SK-N-SH (cell line): ENCODE results near the gene ZNF236. TPM values are rescaled to one million over a fixed set of nuclear protein-coding genes. Genes with fewer than 3 reads are reported as not detected.

Experiments
- CTCF ChIA-PET: fragments of 300-600, 350-600 bp; formaldehyde crosslinking; extraction: SDS; loops from one replicate; lab custom pipeline; 2021; lab: Yijun Ruan, JAX
- POLR2A ChIA-PET: fragments of 350-600 bp; sonication (Branson Sonifier 250); formaldehyde crosslinking; extraction: SDS; loops from one replicate; lab custom pipeline; 2020; ENCODE audit warnings: antibody characterized with exemption, inconsistent platforms; lab: Yijun Ruan, JAX
- DNase-seq: peaks from one replicate; pipeline ENCODE4 v3.0.0; 2012
- H2AFZ ChIP-seq: fragments of 200-600 bp; sonication (generic); 2 replicates; pipeline ENCODE4 v1.8.1; 2016; ENCODE audit warnings: antibody characterized with exemption, mild to moderate bottlenecking, low read depth
- H3F3A ChIP-seq: fragments of 200-600 bp; sonication (generic); replicated peaks from 2 replicates; pipeline ENCODE3; 2016; ENCODE audit warnings: antibody characterized with exemption, mild to moderate bottlenecking; ENCODE audit not compliant: insufficient read depth
- H3K27ac ChIP-seq, 2 experiments: fragments of 200-500 bp in 1 of 2; fragments of 200-600 bp in 1 of 2; sonication (Bioruptor generic) in 1 of 2; sonication (generic), shearing (Covaris generic) in 1 of 2; 2 replicates each; pipeline versions ENCODE4 v1.5.1 to v1.6.1; 2014 to 2016; ENCODE audit warnings: low read depth in 2 of 2, inconsistent platforms in 1 of 2, low read length in 1 of 2, mild to moderate bottlenecking in 1 of 2, mixed read lengths in 1 of 2
- H3K27me3 ChIP-seq: fragments of 200-600 bp; sonication (generic), shearing (Covaris generic); 2 replicates; pipeline ENCODE4 v1.6.1; 2016; ENCODE audit warnings: mixed run types; ENCODE audit not compliant: insufficient read depth
- H3K36me3 ChIP-seq, 2 experiments: fragments of 200-500 bp in 1 of 2; fragments of 200-600 bp in 1 of 2; sonication (Bioruptor generic) in 1 of 2; sonication (generic) in 1 of 2; replicated peaks in 1 of 2; 2 replicates each; pipeline versions ENCODE3 to v1.5.1; 2014 to 2016; ENCODE audit warnings: low read length in 1 of 2, mild to moderate bottlenecking in 1 of 2; ENCODE audit not compliant: insufficient read depth in 2 of 2, control insufficient read depth in 1 of 2
- H3K4me1 ChIP-seq, 2 experiments: fragments of 200-500 bp in 1 of 2; fragments of 200-600 bp in 1 of 2; sonication (Bioruptor generic) in 1 of 2; sonication (generic), shearing (Covaris generic) in 1 of 2; 2 replicates each; pipeline versions ENCODE4 v1.5.1 to v1.6.1; 2014 to 2016; ENCODE audit warnings: low read depth in 1 of 2, low read length in 1 of 2, mixed run types in 1 of 2; ENCODE audit not compliant: insufficient read depth in 2 of 2, control insufficient read depth in 1 of 2
- H3K4me2 ChIP-seq: fragments of 200-600 bp; sonication (generic), shearing (Covaris generic); 2 replicates; pipeline ENCODE4 v1.6.1; 2017; ENCODE audit warnings: mixed run types
- H3K4me3 ChIP-seq, 2 experiments: fragments of 200-500 bp in 1 of 2; fragments of 200-600 bp in 1 of 2; sonication (Bioruptor generic) in 1 of 2; sonication (generic), shearing (Covaris generic) in 1 of 2; 2 replicates each; pipeline versions ENCODE4 v1.5.1 to v1.8.1; 2014 to 2016; ENCODE audit warnings: low read depth in 2 of 2, inconsistent platforms in 1 of 2, low read length in 1 of 2, mild to moderate bottlenecking in 1 of 2, mixed read lengths in 1 of 2, moderate library complexity in 1 of 2
- H3K79me2 ChIP-seq: fragments of 200-600 bp; sonication (generic); 2 replicates; pipeline ENCODE4 v1.8.1; 2017; ENCODE audit warnings: mild to moderate bottlenecking; ENCODE audit not compliant: insufficient read depth
- H3K9ac ChIP-seq: fragments of 200-600 bp; sonication (generic); 2 replicates; pipeline ENCODE4 v1.6.1; 2017; ENCODE audit warnings: mixed run types
- H3K9me2 ChIP-seq: fragments of 200-600 bp; sonication (generic); 2 replicates; pipeline ENCODE4 v1.6.1; 2017; ENCODE audit warnings: mixed run types
- H3K9me3 ChIP-seq: fragments of 200-600 bp; sonication (generic); 2 replicates; pipeline ENCODE4 v1.6.1; 2017; ENCODE audit warnings: mixed run types, mild to moderate bottlenecking, moderate library complexity
- H4K20me1 ChIP-seq: fragments of 200-600 bp; sonication (generic); 2 replicates; pipeline ENCODE4 v1.6.1; 2017; ENCODE audit warnings: mild to moderate bottlenecking, mixed run types; ENCODE audit not compliant: insufficient read depth
- CHD2 ChIP-seq: fragments of 150-350 bp; IDR thresholded peaks from 2 replicates; pipeline ENCODE4 v1.6.1; 2018; ENCODE audit warnings: low read length; ENCODE audit not compliant: partially characterized antibody
- EP300 ChIP-seq, 2 experiments: IDR thresholded peaks; 2 replicates each; pipeline versions ENCODE4 v1.4.0 to v1.6.1; 2012; ENCODE audit warnings: borderline replicate concordance in 1 of 2, low read depth in 1 of 2, low read length in 1 of 2
- EZH2phosphoT487 ChIP-seq: fragments of 200-600 bp; sonication (generic); IDR thresholded peaks from 2 replicates; pipeline ENCODE4 v1.6.1; 2017; ENCODE audit warnings: low read depth, mixed run types, mild to moderate bottlenecking, antibody characterized with exemption, moderate library complexity, borderline replicate concordance
- FOXJ3 ChIP-seq: sonication (generic); formaldehyde crosslinking; IDR thresholded peaks from 2 replicates; pipeline ENCODE4 v1.5.1; 2020; ENCODE audit warnings: mild to moderate bottlenecking, missing genetic modification reagents
- GABPA ChIP-seq: IDR thresholded peaks from 2 replicates; pipeline ENCODE4 v1.4.0; 2012; ENCODE audit warnings: low read depth, mild to moderate bottlenecking
- NRF1 ChIP-seq: IDR thresholded peaks from 2 replicates; pipeline ENCODE4 v1.6.1; 2012; ENCODE audit warnings: low read depth, mild to moderate bottlenecking, low read length
- RFX5 ChIP-seq: IDR thresholded peaks from 2 replicates; pipeline ENCODE4 v1.6.1; 2012; ENCODE audit warnings: mild to moderate bottlenecking, improper control_type of control experiment, low read length
- SMC3 ChIP-seq: IDR thresholded peaks from 2 replicates; pipeline ENCODE4 v1.6.1; 2012; ENCODE audit warnings: low read depth, low read length, improper control_type of control experiment
- TCF12 ChIP-seq: IDR thresholded peaks from 2 replicates; pipeline ENCODE4 v1.4.0; 2012
- YY1 ChIP-seq: IDR thresholded peaks from 2 replicates; pipeline ENCODE4 v1.4.0; 2012; ENCODE audit warnings: low read depth, mild to moderate bottlenecking
- WGBS: methylation state at CpG from one replicate; pipeline ENCODE4 v1.1.6; 2017; ENCODE audit warnings: low lambda C conversion rate; 5-methylcytosine and 5-hydroxymethylcytosine counted together
- polyA plus RNA-seq, 3 experiments: library from polyadenylated mRNA; depleted of rRNA; stranded (reverse); fragments of >200 nt; gene quantifications; 2 replicates each; pipeline ENCODE4 v1.2.3, GENCODE V29; 2012
- TF ChIP-seq, protein P1 (sequence below): IDR thresholded peaks from 2 replicates; pipeline ENCODE4 v1.4.0; 2012; ENCODE audit warnings: low read depth
- TF ChIP-seq, protein P2 (sequence below): IDR thresholded peaks from 2 replicates; pipeline ENCODE4 v1.6.1; 2012; ENCODE audit warnings: mild to moderate bottlenecking, low read depth, low read length, moderate library complexity
- TF ChIP-seq, protein P3 (sequence below): fragments of 150-350 bp; IDR thresholded peaks from 2 replicates; pipeline ENCODE4 v1.6.1; 2017; ENCODE audit warnings: antibody characterized with exemption, low read length, low read depth, borderline replicate concordance

The ZNF236 gene
- polyA plus RNA-seq, 1 of the 3 experiments (the other 2 are of a cell fraction): 4.2 TPM

DNA sequence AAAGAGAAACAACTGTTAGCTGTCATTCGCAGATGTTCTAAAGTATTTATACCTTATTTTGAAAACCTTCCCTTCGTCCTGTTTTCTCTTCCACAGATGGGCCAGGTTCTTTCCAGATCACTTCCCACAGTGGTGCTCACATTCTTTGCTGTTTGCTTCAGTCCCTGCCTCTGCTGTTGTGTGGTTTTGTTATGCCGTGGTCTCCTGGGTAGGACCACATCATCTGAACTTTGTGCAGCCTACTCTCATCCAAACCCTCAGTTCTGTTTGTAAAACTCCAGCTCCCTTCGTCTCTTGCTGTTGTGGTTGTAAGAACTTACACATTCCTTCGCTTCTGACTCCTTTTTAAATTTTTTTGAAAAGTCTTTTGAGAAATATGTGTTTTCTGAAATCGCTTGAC is 38.1 kb downstream of the ZNF236 start:
- Histone ChIP-seq H3K36me3 (peaks cover 4 to 13% of the 10 kb centered on the region in 2 experiments), H2AFZ (no peak overlapping the region), H3K4me3 (no peak overlapping the region), H3K27ac (no peak overlapping the region), H3K4me1 (no peaks in the 10 kb centered on the region), H3F3A (no peaks in the 10 kb centered on the region), H3K79me2 (no peaks in the 10 kb centered on the region), H3K27me3 (no peaks in the 10 kb centered on the region), H4K20me1 (no peaks in the 10 kb centered on the region), H3K9me3 (no peaks in the 10 kb centered on the region), H3K4me2 (no peak overlapping the region), H3K9me2 (no peaks in the 10 kb centered on the region), H3K9ac (no peak overlapping the region)
- WGBS: 94% methylated on average over 6 of the region's 6 CpGs
- ChIA-PET POLR2A (no interaction called here), CTCF (interaction anchor here (2.3 kb wide), 1 partner anchor 57 kb away, joined by 7 read pairs; no protein-coding TSS in a partner anchor)
- no peak for DNase-seq
- TF ChIP-seq, protein P1, sequence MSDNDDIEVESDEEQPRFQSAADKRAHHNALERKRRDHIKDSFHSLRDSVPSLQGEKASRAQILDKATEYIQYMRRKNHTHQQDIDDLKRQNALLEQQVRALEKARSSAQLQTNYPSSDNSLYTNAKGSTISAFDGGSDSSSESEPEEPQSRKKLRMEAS: no peak
- no peak for TF ChIP-seq NRF1
- no peak for TF ChIP-seq GABPA
- TF ChIP-seq SMC3: no peak
- TF ChIP-seq, protein P2, sequence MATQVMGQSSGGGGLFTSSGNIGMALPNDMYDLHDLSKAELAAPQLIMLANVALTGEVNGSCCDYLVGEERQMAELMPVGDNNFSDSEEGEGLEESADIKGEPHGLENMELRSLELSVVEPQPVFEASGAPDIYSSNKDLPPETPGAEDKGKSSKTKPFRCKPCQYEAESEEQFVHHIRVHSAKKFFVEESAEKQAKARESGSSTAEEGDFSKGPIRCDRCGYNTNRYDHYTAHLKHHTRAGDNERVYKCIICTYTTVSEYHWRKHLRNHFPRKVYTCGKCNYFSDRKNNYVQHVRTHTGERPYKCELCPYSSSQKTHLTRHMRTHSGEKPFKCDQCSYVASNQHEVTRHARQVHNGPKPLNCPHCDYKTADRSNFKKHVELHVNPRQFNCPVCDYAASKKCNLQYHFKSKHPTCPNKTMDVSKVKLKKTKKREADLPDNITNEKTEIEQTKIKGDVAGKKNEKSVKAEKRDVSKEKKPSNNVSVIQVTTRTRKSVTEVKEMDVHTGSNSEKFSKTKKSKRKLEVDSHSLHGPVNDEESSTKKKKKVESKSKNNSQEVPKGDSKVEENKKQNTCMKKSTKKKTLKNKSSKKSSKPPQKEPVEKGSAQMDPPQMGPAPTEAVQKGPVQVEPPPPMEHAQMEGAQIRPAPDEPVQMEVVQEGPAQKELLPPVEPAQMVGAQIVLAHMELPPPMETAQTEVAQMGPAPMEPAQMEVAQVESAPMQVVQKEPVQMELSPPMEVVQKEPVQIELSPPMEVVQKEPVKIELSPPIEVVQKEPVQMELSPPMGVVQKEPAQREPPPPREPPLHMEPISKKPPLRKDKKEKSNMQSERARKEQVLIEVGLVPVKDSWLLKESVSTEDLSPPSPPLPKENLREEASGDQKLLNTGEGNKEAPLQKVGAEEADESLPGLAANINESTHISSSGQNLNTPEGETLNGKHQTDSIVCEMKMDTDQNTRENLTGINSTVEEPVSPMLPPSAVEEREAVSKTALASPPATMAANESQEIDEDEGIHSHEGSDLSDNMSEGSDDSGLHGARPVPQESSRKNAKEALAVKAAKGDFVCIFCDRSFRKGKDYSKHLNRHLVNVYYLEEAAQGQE: no peak
- TF ChIP-seq FOXJ3: no peak
- TF ChIP-seq TCF12: no peak
- no peak for TF ChIP-seq RFX5
- TF ChIP-seq YY1: no peak
- no peak for TF ChIP-seq CHD2
- no peak for TF ChIP-seq EP300 (IDR thresholded peaks at IDR 0.05; ENCODE audit: borderline replicate concordance in 1 of 2, low read depth in 1 of 2, low read length in 1 of 2)

DNA sequence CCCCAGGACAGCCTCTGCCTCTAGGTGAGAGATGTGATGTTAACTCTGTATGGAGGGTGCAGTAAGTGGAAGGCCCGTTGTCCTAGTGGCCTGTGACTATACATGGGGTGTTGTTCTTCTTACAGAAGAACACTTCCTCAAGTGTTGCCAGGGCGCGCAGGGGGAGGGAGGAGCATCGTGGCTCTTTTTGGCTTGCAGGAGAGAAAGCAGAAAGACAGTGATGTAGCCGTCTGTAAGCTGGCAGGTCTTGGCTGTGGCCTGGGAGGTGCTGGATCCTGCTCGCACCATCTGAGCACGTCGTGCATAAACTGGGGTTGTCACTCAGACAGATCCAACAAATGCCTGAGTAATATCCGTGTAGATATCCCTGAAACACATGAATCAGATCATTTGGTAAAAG is 44.3 kb downstream of the ZNF236 start:
- DNase-seq: no peak
- no peak overlapping the region for H3K9ac ChIP-seq
- no peak for TF ChIP-seq EZH2phosphoT487
- TF ChIP-seq, protein P3, sequence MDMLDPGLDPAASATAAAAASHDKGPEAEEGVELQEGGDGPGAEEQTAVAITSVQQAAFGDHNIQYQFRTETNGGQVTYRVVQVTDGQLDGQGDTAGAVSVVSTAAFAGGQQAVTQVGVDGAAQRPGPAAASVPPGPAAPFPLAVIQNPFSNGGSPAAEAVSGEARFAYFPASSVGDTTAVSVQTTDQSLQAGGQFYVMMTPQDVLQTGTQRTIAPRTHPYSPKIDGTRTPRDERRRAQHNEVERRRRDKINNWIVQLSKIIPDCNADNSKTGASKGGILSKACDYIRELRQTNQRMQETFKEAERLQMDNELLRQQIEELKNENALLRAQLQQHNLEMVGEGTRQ: no peak
- TF ChIP-seq, all 33 proteins: peak for 0
- ChIA-PET CTCF (interaction anchor here (1.8 kb wide), 1 partner anchor 64 kb away, joined by 6 read pairs; no protein-coding TSS in a partner anchor), POLR2A (no interaction called here)
- Histone ChIP-seq H3K27ac (no peak overlapping the region), H3F3A (no peaks in the 10 kb centered on the region), H4K20me1 (no peaks in the 10 kb centered on the region), H3K27me3 (no peaks in the 10 kb centered on the region), H3K79me2 (no peaks in the 10 kb centered on the region), H3K4me1 (no peaks in the 10 kb centered on the region), H3K4me2 (no peak overlapping the region), H2AFZ (no peak overlapping the region), H3K9me3 (no peaks in the 10 kb centered on the region), H3K9me2 (no peaks in the 10 kb centered on the region), H3K4me3 (no peak overlapping the region), H3K36me3 (peaks cover 12 to 18% of the 10 kb centered on the region in 2 experiments)
- 88% methylated on average over 9 of the region's 9 CpGs for WGBS
